DMS 273 (cell line): ENCODE measurements around the gene CALHM2.
"Not testable (repeated sequence)": the region's sequence is repeated elsewhere in the genome, so short reads cannot be mapped to it uniquely, and the experiment has no call there.

Experiments used
- DNase-seq: peaks from one replicate; lab custom pipeline; 2025; ENCODE audit not compliant: unreplicated experiment; lab: John Stamatoyannopoulos, UW

Gene CALHM2

GRCh38 chr10:103419101-103419500 lies 33.1 kb downstream of the CALHM2 start:
- no peak for DNase-seq

- DNase-seq = no peak
These were observed 34.6 kb downstream of the CALHM2 start for GRCh38 chr10:103417601-103418000.

- DNase-seq = not testable (repeated sequence)
These were observed 35.1 kb downstream of the CALHM2 start for GRCh38 chr10:103417148-103417469.

GRCh38 chr10:103416436-103417147 lies 35.6 kb downstream of the CALHM2 start:
- DNase-seq = peak; percentile 70

- DNase-seq = no peak
These were observed 36.6 kb downstream of the CALHM2 start for GRCh38 chr10:103415581-103415980.

- no peak for DNase-seq
These were observed 38.6 kb downstream of the CALHM2 start for GRCh38 chr10:103413564-103413963.

- peak; percentile 27 for DNase-seq
These were observed 54.9 kb downstream of the CALHM2 start for GRCh38 chr10:103397191-103397825.

GRCh38 chr10:103396789-103397087 lies 55.4 kb downstream of the CALHM2 start:
- peak; percentile 28 for DNase-seq
